Stomach (tissue), 4 donors: ENCODE data around the gene MEOX2.

Experiments used
- EP300 ChIP-seq: sonication (generic); formaldehyde crosslinking; IDR thresholded peaks from one replicate; pipeline ENCODE4 v1.6.1; 2017; ENCODE audit warnings: antibody characterized with exemption
- POLR2A ChIP-seq, 4 donors: fragments of 450-650 bp; IDR thresholded peaks; one replicate each; pipeline ENCODE4 v1.6.1; 2016; ENCODE audit warnings: antibody characterized with exemption in 4 of 4, control low read depth in 2 of 4, mild to moderate bottlenecking in 1 of 4, moderate library complexity in 1 of 4
- POLR2AphosphoS5 ChIP-seq, 3 donors: sonication (generic); formaldehyde crosslinking; IDR thresholded peaks; one replicate each; pipeline ENCODE4 v1.6.1; 2016; ENCODE audit warnings: antibody characterized with exemption in 3 of 3
- TF ChIP-seq, protein P1 (sequence below), 7 experiments: fragments of 450-650 bp in 4 of 7; fragments of 200-600 bp in 3 of 7; sonication (generic) in 3 of 7; IDR thresholded peaks; one replicate each; pipeline ENCODE4 v1.5.1; 2016 to 2019; ENCODE audit warnings: antibody characterized with exemption in 7 of 7, control low read depth in 2 of 7, mild to moderate bottlenecking in 1 of 7

DNA sequence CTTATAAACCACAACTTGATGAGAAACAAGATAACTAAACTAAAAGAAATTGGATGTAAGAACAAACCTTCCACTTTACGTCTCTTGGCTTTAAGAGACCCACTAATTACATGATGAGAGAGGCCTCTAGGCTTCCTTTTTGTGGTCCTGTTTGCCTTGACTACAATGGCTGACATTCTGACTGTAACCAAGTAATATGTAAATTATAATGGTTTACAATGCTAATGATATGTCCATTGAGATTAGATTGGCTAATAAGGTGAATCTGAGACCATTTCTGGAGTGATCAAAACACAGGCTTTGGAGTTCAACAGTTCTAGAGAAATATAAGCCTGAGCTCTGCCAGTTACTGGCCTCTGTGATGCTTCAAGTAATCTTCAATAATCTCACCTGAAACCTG is 85.3 kb downstream of the MEOX2 start:
- no peak for TF ChIP-seq POLR2AphosphoS5 (IDR thresholded peaks at IDR 0.05)
- TF ChIP-seq, protein P1, sequence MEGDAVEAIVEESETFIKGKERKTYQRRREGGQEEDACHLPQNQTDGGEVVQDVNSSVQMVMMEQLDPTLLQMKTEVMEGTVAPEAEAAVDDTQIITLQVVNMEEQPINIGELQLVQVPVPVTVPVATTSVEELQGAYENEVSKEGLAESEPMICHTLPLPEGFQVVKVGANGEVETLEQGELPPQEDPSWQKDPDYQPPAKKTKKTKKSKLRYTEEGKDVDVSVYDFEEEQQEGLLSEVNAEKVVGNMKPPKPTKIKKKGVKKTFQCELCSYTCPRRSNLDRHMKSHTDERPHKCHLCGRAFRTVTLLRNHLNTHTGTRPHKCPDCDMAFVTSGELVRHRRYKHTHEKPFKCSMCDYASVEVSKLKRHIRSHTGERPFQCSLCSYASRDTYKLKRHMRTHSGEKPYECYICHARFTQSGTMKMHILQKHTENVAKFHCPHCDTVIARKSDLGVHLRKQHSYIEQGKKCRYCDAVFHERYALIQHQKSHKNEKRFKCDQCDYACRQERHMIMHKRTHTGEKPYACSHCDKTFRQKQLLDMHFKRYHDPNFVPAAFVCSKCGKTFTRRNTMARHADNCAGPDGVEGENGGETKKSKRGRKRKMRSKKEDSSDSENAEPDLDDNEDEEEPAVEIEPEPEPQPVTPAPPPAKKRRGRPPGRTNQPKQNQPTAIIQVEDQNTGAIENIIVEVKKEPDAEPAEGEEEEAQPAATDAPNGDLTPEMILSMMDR (IDR thresholded peaks at IDR 0.05), result no peak
- TF ChIP-seq POLR2A (IDR thresholded peaks at IDR 0.05), result no peak
- no peak for TF ChIP-seq EP300
